Stimulated activated CD4-positive, alpha-beta T cell treated with anti-CD3 and anti-CD28 coated beads, Interleukin-12 subunit alpha, Interleukin-12 subunit beta, amount 100 ng/mL, for 48 hours (primary cell): Measurements from ENCODE around the gene GFER.
"Not testable (repeated sequence)": the region's sequence is repeated elsewhere in the genome, so short reads cannot be mapped to it uniquely, and the experiment has no call there.

Experiments
- DNase-seq, 3 donors: peaks; one replicate each; pipeline ENCODE4 v3.0.0-alpha.2; 2020; ENCODE audit warnings: low read depth in 2 of 3, low spot score in 1 of 3

The GFER gene

DNA sequence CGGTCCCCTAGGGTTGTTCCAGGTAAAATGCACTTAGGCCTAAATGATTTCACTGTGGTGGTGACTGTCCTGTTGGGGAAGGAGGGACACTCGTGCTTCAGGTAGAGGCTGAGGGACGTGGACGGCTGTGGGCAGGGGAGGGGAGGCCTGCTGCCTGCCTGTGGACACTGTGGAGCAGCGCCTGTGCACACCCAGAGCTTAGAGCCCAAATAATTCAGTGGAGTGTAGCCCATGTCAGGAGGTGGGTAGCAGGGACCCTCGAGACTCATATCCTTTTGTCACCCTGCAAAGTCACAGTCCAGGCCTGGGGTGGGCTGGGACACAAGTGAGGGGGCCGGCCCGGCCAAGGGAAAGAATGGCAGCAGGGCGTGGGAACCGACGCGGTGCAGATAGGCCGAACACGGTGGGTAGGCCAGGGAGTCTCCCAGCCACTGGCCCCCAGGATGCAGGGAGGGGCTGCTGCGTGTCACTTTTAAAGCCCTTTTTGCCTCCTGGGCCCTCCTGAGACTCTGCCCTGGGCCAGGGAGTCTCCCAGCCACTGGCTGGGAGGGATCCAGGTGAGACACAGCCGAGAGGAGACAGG lies 42.0 kb downstream of the GFER start:
- no peak for DNase-seq

DNA sequence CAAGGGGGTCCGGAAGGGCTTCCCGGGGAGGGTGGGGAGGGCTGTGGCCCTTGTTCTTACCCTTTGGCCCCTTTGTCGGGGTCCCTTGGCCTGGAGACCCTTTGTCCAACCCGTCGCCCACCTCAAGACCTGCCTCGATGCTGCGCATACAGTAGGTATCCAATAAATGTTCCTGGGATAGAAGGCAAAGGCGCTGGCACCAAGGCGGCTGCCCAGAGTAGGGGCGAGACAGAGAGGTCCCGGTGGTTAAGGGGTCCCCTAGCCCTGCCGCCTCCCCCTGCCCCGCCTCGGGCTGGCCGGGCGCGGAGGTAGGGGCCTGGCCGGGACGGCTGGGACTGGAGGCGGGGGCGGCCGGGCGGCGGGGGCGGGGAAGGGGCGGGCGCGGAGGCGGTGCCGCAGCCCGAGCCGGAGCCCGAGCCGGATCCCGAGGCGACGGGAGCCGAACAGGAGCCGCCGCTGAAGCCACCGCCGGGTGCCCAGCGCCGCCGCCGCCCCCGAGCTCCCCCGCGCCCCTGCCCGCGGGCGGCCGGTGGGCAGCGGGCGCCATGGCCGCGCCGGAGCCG lies 42.5 kb downstream of the GFER start, which contains the start of gene NHERF2:
TSS of gene NHERF2 (plus strand) at position 442 of the 563 bp plus-strand sequence. CDS start at position 546, 104 bp downstream.
- no peak for DNase-seq

DNA sequence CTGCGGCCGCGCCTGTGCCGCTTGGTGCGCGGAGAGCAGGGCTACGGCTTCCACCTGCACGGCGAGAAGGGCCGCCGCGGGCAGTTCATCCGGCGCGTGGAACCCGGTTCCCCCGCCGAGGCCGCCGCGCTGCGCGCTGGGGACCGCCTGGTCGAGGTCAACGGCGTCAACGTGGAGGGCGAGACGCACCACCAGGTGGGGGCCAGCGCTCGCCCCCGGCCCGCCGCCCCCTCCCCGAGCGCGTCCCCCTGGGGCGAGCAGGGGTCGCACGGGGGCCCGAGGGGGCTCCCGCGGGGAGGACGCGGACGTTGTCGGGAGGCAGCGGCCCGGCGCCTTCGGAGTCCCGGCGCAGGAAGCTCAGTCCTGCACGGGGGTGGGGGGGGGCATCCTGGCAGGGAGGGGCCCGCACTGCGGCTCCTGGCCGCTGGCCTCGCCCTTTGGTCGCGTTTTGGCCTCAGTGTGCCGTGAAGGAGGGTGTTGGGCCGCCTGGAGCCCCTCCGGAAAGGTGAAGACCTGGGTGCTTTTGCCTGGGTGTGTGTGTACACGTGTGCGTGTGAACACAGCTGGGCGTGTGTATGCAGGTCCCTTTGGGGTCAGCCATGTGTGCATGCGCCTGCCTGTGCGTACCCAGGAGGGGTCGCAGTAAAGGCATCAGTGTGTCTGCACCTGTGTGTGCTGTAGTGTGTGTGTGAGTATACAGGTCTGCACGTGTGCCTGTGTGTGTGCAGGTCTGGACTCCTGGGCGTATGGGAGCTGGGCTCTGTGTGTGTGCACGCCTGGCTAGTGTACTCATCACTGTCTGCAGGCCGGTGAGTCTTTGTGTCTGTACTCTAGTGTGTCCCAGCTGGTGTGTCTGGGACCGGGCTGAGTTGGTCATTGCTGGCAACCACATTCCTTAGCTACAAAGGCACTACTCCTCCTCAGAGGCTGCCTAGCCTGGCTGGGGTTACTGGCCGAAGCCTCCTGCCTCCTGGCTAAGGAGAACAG lies 43.3 kb downstream of the GFER start:
- no peak for DNase-seq

DNA sequence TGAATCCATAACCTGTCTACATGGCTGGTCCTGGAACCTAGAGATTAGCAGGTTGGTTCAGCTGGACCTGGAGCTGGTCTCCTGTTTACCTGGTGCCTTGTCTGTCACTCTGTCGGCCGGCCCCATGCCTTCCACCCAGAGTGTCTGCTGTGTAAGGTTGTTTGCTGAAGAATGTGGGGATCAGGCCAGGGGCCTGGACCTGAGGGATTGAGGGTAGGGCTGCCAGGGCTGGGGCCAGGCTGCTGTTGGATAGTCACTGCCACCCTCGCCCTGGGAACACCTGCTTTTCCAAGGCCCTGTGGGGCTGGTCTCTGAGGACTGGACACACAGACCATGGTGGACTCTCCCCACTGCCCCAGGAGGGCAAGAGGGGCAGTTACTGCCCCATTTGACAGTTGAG lies 44.2 kb downstream of the GFER start:
- DNase-seq = no peak

DNA sequence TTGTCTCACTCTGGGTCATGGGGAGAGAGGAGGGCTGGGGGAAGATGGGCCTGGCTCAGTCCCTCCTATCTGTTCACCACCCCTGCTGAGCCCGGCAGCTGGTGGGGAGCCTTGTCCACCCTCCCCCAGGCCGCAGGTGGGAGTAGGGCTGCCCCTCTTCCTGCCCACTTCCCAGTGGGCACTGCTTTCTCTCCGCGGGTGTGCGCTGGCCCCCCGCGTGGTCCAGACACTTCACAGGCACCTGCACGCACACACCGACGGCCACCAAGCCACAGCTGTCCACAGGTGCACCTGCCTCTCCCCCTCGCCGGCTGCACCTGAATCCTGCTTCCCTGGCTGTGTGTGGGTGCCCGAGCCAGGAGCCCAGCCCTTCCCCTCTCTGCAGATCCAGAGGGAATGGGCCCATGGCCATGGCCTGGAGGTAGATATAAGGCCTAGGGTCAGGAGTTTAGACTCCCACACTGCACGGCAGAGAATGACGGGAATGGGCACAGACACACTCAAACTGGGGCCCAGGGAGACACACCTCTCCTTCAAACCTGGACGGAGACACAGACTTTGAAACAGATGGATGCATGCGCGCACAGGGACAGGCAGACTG lies 44.7 kb downstream of the GFER start:
- DNase-seq = no peak

DNA sequence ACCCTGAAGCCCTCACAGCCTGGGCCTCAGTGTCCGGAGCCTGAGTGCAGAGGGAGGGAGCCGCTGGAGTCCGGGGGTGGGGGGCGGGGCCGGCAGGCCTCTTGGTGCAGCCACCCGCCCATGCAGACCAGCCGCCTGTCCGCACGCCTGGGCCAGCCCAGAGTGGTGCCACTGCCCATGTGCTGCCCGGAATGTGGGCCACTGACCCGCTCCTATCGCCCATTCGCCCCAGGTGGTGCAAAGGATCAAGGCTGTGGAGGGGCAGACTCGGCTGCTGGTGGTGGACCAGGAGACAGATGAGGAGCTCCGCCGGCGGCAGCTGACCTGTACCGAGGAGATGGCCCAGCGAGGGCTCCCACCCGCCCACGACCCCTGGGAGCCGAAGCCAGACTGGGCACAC lies 45.4 kb downstream of the GFER start:
- DNase-seq = no peak

DNA sequence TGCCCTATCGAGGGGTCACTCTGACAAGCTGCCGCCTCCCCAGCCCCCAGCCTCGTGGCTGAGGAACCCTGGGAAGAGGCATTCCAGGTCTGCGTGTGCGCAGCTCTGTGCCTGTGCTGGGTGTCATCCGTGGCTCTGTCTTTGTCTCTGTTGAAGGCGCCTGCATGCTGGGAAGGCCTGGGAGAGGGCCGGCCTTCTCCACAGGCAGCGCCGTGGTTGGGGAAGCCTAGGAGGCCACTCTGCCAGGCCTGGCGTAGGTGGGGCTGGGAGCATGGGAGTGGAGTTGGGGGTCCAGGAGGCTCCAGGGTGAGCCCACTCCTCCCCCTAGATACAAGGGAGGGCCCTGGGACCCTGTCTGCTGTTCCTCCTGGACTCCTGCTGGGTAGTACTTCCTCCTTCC lies 46.0 kb downstream of the GFER start:
- no peak for DNase-seq

DNA sequence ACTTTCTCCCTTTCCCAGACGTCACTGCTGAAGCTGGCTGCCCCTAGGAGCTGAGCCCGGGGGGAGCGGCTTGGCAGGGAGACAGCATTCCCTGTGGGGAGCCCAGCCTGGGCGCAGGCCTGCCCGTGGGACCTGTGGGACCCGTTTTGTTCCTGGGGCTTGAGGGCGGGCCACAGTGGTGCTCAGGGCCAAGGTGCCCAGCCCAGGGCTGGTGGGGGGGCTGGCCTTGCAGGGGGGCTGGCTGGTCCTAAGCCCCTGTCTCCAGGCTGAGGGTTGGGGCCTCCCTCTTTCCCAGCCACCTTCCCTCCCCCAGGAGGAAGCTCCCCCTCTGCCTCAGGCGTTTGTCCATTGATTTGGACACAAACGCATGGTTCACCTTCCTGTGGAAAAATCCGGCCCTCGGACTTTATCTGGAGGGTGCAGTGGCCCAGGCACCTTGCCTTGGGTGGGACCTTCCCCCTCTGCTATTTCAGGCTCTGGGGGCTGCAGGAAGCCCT lies 47.1 kb downstream of the GFER start:
- no peak for DNase-seq

DNA sequence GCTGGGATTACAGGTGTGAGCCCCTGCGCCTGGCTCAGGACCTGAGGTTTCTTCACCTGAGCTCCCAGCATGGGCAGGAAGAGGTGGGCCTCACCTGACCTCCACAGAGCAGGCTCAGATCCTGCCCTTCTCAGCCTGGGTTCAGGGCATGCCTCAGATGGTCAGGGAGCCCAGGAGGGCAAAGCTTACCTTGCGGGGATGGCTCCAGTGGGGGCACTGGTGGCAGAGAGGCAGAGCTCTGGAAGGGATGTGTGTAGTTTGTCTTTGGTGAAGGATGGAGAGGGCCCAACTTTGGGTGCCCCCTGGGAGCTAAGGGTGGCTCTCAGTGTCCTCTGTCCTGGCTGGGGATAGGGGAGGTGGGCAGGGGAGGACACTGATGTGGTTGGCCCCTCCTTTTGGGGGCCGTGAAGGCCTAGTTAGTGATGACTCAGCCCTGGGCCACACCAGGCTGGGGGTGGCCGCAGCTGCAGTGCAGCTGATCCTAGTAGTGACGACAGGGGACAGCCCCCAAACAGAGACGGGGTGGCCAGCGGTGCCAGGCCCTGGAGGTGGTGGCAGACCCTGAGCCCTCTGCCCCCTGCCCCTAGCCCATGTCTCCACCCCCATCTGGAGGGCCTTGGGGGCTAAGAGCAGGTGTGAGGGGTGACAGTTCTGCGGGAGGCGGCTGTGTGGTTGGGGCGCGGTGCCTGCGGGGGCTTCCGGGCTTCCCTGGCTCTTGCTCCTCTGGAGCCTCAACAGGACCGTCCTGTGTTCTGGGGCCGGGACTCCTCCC lies 48.5 kb downstream of the GFER start:
- DNase-seq = no peak

DNA sequence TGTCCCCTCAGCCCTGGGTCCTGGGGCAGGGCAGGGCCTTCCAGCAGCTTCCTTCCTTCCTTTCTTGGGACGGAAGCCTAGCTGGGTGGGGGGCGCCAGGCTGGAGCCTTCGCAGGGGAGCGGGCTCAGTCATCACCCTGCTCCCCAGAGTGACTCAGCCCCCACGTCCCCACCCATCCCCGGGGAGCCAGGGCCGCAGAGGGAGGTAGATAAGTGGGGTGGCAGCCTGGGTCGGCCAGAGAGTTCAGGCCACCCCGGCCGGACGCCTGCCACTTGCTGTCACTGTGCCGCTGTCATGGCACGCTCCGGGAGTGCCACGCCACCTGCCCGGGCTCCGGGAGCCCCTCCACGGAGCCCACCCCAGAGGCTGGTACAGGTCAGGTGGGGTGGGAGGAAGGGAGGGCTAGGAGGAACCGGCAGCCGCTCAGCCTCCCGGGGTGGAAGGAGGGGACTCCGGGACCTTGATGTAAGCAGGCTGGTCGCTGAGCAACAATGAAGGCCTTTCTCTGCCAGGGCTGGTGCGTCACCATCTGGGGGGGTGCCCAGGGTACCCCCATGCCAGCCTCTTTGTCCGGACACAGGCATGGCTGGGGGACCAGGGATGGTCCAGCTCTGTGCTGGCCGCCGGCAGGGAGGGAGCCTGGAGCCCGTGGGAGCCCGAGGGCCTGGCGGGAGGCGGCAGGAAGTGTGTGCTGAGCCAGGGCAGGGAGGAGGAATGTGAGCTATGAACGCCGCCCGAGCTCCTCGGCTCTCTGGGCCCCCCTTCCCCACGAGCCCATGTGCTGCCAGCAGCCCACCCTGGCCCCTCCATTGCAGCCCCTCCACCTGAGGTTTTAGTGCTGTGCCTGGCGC lies 49.3 kb downstream of the GFER start:
- no peak for DNase-seq

DNA sequence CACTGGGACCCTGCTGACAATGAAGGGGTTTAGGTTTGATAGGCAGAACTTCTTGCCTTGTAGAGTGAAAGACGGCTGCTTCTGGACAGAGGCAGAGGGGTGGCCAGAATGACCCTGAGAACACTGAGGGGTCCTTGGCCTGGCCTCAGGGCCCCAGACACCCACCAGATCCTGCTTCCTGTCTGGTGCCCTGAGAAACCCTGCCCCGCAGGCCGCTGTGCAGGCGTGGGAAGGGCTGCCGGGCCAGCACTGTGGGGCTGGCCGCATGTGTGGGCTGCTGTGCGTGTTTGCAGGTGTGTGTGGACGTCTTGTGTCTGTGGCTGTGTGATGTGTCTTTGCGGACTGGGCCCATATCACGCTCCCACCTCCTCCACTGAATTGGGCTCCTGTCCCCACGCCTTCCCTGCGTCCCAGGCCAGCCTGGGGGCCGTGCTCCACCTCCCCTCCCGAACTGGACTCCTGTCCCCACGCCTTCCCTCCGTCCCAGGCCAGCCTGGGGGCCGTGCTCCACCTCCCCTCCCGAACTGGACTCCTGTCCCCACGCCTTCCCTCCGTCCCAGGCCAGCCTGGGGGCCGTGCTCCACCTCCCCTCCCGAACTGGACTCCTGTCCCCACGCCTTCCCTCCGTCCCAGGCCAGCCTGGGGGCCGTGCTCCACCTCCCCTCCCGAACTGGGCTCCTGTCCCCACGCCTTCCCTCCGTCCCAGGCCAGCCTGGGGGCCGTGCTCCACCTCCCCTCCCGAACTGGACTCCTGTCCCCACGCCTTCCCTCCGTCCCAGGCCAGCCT lies 50.1 kb downstream of the GFER start:
- not testable (repeated sequence) for DNase-seq

DNA sequence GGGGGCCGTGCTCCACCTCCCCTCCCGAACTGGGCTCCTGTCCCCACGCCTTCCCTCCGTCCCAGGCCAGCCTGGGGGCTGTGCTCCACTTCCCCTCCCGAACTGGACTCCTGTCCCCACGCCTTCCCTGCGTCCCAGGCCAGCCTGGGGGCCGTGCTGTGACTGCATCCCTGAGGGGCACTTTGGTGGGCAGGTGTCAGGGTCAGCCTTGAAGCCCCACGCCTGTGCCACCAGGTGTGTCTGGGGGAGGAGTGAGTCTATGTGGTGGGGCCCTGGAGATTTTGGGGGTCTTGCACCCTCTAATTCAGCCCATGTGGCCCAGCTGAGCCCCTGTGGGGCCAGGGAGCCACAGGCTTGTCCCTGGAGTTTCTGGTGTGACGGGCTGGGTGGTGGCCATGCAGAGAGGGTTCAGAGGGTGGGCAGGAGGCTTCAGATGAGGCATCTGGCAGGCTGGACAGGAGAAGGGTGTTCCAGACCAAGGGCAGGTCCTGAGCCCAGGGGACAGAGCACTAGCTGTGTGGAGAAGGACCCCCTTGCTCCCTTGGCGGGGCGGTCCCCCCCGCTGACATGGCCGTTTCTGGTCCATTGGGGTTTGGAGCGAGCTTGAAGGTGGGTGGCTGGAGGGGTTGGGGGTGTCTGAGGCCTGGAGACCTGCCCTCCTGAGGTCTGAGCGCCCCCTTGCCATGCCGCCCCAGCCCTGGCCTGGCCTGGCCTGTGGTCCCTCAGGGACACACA lies 50.9 kb downstream of the GFER start:
- no peak for DNase-seq

DNA sequence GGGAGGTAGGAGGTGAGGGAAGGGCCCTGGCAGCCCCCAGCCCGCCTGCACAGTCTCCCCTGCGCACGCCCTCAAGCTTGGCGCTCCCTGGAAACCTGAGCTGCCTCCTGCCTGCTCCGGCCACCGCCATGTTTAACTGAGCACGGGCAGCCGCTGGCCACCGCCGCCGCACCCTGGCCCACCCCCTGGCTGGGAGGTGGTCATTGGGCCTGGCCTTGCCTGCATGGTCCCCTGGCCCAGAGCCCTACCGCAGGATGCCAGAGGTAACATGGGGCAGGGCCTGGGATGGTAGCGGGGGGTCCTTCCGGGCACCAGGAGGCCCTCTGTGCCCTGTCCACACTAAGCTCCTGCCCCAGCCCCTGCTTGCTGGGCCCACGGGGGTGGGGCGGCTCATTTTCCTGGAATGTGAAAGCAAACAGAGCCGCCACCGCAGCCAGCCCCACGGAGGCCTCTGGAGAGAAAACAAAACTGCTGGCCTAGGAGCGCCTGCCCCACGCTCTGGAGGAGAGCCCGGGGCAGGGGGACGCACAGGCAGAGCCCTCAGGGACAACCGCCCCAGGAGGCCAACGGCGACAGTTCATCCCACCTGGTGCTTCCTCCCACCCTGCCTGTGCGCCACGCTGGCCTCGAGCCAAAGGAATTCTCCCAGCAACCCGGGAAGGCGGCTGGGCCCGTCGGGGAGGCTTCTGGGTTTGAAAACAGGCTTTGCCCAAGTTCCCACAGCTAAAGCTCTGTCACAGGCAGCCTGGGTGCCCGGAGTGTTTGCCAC lies 51.6 kb downstream of the GFER start:
- DNase-seq = no peak

DNA sequence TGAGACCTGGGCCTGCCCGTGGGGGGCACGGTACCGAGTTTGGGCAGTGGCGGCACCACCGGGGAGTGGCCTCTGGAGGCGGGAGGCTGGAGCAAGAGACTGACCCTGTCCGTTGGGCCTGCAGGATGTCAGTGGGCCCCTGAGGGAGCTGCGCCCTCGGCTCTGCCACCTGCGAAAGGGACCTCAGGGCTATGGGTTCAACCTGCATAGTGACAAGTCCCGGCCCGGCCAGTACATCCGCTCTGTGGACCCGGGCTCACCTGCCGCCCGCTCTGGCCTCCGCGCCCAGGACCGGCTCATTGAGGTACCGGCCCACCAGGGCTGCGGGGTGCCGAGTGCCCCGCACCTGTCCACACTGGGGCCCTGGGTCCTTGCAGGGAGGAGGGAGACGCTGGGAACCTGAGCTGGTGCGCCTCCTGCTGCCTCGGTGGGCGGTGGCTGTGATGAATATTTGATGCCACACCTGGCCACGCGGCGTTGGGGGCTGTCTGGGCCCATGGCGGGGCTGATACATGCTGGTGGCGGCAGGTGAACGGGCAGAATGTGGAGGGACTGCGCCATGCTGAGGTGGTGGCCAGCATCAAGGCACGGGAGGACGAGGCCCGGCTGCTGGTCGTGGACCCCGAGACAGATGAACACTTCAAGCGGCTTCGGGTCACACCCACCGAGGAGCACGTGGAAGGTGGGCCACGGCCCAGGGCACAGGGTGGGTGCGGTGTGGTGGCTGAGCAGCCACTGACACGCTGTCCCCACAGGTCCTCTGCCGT lies 52.4 kb downstream of the GFER start:
- no peak for DNase-seq

DNA sequence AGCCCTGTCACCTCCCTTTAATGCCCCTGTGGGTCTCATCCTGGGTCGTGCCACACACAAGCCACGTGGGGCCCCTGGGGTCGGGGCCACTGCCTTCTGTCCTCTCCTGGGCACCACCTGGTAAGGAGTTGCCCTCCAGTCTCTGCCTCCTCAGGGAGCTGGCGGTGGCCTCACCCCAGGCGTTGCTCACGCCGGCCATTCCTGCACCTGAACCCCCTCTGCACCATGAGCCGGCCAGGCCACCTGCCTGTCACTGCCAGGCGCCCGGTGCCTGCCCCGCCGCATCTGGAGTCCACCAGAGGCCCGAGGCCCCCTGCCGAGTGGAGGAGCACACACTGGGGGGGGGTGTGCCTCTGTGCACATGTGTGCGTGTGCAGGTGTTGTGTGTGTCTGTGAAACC lies 53.1 kb downstream of the GFER start:
- no peak for DNase-seq
